Endothelial cell of umbilical vein (primary cell): ENCODE data around the gene RNGTT. TPM values are rescaled to one million over a fixed set of nuclear protein-coding genes. Genes with fewer than 3 reads are reported as not detected.

Source experiments
- BruUV-seq: library from RNA; stranded (reverse); fragments of 400-500 nt; replicated peaks from 2 replicates; lab custom pipeline; 2021; lab: Mats Ljungman, UMichigan
- CTCF ChIA-PET: fragments of 300-600, 350-600 bp; sonication (Branson Sonifier 250); formaldehyde crosslinking; loops from one replicate; lab custom pipeline; 2021; ENCODE audit warnings: antibody characterized with exemption, inconsistent platforms; lab: Charles Lee
- POLR2A ChIA-PET: fragments of 300-600, 350-600 bp; sonication (Branson Sonifier 250); formaldehyde crosslinking; loops from one replicate; lab custom pipeline; 2021; ENCODE audit warnings: antibody characterized with exemption, inconsistent platforms; lab: Charles Lee
- DNase-seq: peaks from one replicate; pipeline ENCODE4 v3.0.0-alpha.2; 2011; ENCODE audit warnings: low read depth, low spot score
- FAIRE-seq: peaks from 2 replicates; lab custom pipeline; 2011; peaks lifted over from hg19 to GRCh38; lab: Jason Lieb, UNC
- H2AFZ ChIP-seq: 2 replicates; pipeline ENCODE4 v1.6.0; 2012; ENCODE audit warnings: low read depth, low read length, control low read depth, inconsistent platforms
- H3K27ac ChIP-seq: 2 replicates; pipeline ENCODE4 v1.5.1; 2011; ENCODE audit warnings: low read depth, mild to moderate bottlenecking, control low read depth, low read length, moderate library complexity; ENCODE audit not compliant: insufficient read depth
- H3K27me3 ChIP-seq, 2 experiments: 2 replicates each; pipeline versions ENCODE4 v1.6.0 to v1.6.1; 2011; ENCODE audit warnings: low read length in 2 of 2, mixed read lengths in 1 of 2; ENCODE audit not compliant: control insufficient read depth in 2 of 2, insufficient read depth in 2 of 2
- H3K36me3 ChIP-seq, 2 experiments: 2 replicates in 1 of 2; 3 replicates in 1 of 2; pipeline ENCODE4 v1.5.1; 2011; ENCODE audit warnings: low read length in 2 of 2, mild to moderate bottlenecking in 1 of 2, moderate library complexity in 1 of 2; ENCODE audit not compliant: control insufficient read depth in 2 of 2, insufficient read depth in 2 of 2; ENCODE audit errors: extremely low read depth in 1 of 2
- H3K4me1 ChIP-seq: 3 replicates; pipeline ENCODE4 v1.5.1; 2011; ENCODE audit warnings: mild to moderate bottlenecking, low read length; ENCODE audit not compliant: control insufficient read depth, insufficient read depth; ENCODE audit errors: extremely low read depth
- H3K4me2 ChIP-seq: 2 replicates; pipeline ENCODE4 v1.6.1; 2011; ENCODE audit warnings: low read length, control low read depth, mixed read lengths; ENCODE audit not compliant: insufficient read depth
- H3K4me3 ChIP-seq, 3 experiments: fragments of 200-600 bp in 1 of 3; sonication (generic), shearing (Covaris generic) in 1 of 3; replicated peaks in 1 of 3; 2 replicates each; pipeline ENCODE4 v1.5.1; 2011 to 2016; ENCODE audit warnings: control low read depth in 3 of 3, low read length in 3 of 3, mild to moderate bottlenecking in 2 of 3, inconsistent platforms in 1 of 3, low read depth in 1 of 3, moderate library complexity in 1 of 3; ENCODE audit not compliant: insufficient read depth in 1 of 3
- H3K79me2 ChIP-seq: 2 replicates; pipeline ENCODE4 v1.6.0; 2012; ENCODE audit warnings: low read length, inconsistent platforms; ENCODE audit not compliant: control insufficient read depth, insufficient read depth
- H3K9ac ChIP-seq: replicated peaks from 2 replicates; pipeline ENCODE3; 2011; ENCODE audit warnings: low read length, control low read depth; ENCODE audit not compliant: insufficient read depth; ENCODE audit errors: extremely low read depth
- H3K9me1 ChIP-seq: replicated peaks from 3 replicates; pipeline ENCODE4 v1.6.0; 2011; ENCODE audit warnings: mild to moderate bottlenecking, low read length; ENCODE audit not compliant: control insufficient read depth, insufficient read depth; ENCODE audit errors: extremely low read depth
- H3K9me3 ChIP-seq: replicated peaks from 2 replicates; pipeline ENCODE4 v1.5.1; 2012; ENCODE audit warnings: low read length, inconsistent platforms; ENCODE audit not compliant: control insufficient read depth, insufficient read depth
- H4K20me1 ChIP-seq: replicated peaks from 2 replicates; pipeline ENCODE3; 2011; ENCODE audit warnings: mild to moderate bottlenecking, low read length; ENCODE audit not compliant: control insufficient read depth, insufficient read depth; ENCODE audit errors: extremely low read depth
- CTCF ChIP-seq, 2 donors: IDR thresholded peaks; 1 replicate in 1 of 2; 2 replicates in 1 of 2; pipeline ENCODE4 v1.5.1; 2011; ENCODE audit warnings: low read length in 2 of 2, mild to moderate bottlenecking in 2 of 2, moderate library complexity in 2 of 2, control low read depth in 1 of 2, inconsistent platforms in 1 of 2, low read depth in 1 of 2; ENCODE audit not compliant: insufficient read depth in 1 of 2; ENCODE audit errors: extremely low read depth in 1 of 2
- EZH2 ChIP-seq: IDR thresholded peaks from 2 replicates; pipeline ENCODE4 v1.6.1; 2012; ENCODE audit warnings: borderline replicate concordance, low read depth, mild to moderate bottlenecking, moderate library complexity, low read length, inconsistent platforms; ENCODE audit not compliant: severe bottlenecking
- FOS ChIP-seq: IDR thresholded peaks from 2 replicates; pipeline ENCODE4 v1.6.1; 2011; ENCODE audit warnings: mild to moderate bottlenecking, low read length, moderate library complexity, borderline replicate concordance; ENCODE audit not compliant: insufficient read depth
- GATA2 ChIP-seq: IDR thresholded peaks from 2 replicates; pipeline ENCODE4 v1.7.0; 2011; ENCODE audit warnings: low read depth, mild to moderate bottlenecking, moderate library complexity, mixed read lengths, low read length; ENCODE audit not compliant: insufficient read length, insufficient read depth
- JUN ChIP-seq: IDR thresholded peaks from 2 replicates; pipeline ENCODE4 v1.6.1; 2011; ENCODE audit warnings: borderline replicate concordance, low read depth; ENCODE audit not compliant: insufficient read length, insufficient read depth
- MAX ChIP-seq: IDR thresholded peaks from 2 replicates; pipeline ENCODE4 v1.6.1; 2011; ENCODE audit not compliant: insufficient read depth, insufficient read length
- MYC ChIP-seq: IDR thresholded peaks from one replicate; pipeline ENCODE4 v1.6.1; 2011; ENCODE audit warnings: mild to moderate bottlenecking, low read depth, low read length
- POLR2A ChIP-seq: IDR thresholded peaks from 2 replicates; pipeline ENCODE4 v1.6.1; 2012; ENCODE audit warnings: low read depth, mild to moderate bottlenecking, control low read depth, low read length
- POLR2AphosphoS5 ChIP-seq: IDR thresholded peaks from 2 replicates; pipeline ENCODE4 v1.6.1; 2012; ENCODE audit warnings: low read depth, mild to moderate bottlenecking, control low read depth, low read length, moderate library complexity; ENCODE audit not compliant: insufficient read depth
- dilution Hi-C: fragments of 300-500 bp; cut with MboI; formaldehyde crosslinking; loops from one replicate; pipeline ENCODE4 v1.15.0; 2019; ENCODE audit warnings: low sequenced_read_pairs; ENCODE audit not compliant: extremely low pct_ligation_motif_present
- intact Hi-C: fragments of 100-400 bp; cut with micrococcal nuclease; formaldehyde crosslinking; loops from one replicate; pipeline ENCODE4 v1.10.0; 2022
- polyA plus RNA-seq, 4 experiments: library from polyadenylated mRNA; depleted of rRNA in 3 of 4; stranded (reverse) in 3 of 4; unstranded in 1 of 4; fragments of >200 nt; gene quantifications; 2 replicates each; pipeline versions ENCODE4 v1.2.1 to v1.2.3, GENCODE V29; 2011 to 2012; ENCODE audit warnings: missing spikeins in 1 of 4
- total RNA-seq: library from RNA; stranded (reverse); gene quantifications from 2 replicates; pipeline ENCODE4 v1.2.3, GENCODE V29; 2021

Gene RNGTT
- total and polyA plus RNA-seq, 2 donors (not counting 3 experiments of a cell fraction or from before 2014, with no cell fraction given), result 2.1 to 13.1 TPM

- H3K4me1 ChIP-seq, result no peaks in the 10 kb centered on the region
- no peak overlapping the region for H3K4me2 ChIP-seq
- no TSS peak for BruUV-seq
- H2AFZ ChIP-seq, result no peak overlapping the region
- no peak overlapping the region for H3K9ac ChIP-seq
- H3K9me1 ChIP-seq, result no peaks in the 10 kb centered on the region
- ChIA-PET POLR2A (no interaction called here), CTCF (interaction anchor here (4.5 kb wide), 1 partner anchor 256 kb away, joined by 196 read pairs; no protein-coding TSS in a partner anchor)
- no peaks in the 10 kb centered on the region for H3K79me2 ChIP-seq
- no peaks in the 10 kb centered on the region for H3K36me3 ChIP-seq
- no peak for TF ChIP-seq JUN
- TF ChIP-seq MAX, result no peak
- H4K20me1 ChIP-seq, result no peaks in the 10 kb centered on the region
- FAIRE-seq (no peak), DNase-seq (no peak)
- no peak overlapping the region for H3K4me3 ChIP-seq
- no peaks in the 10 kb centered on the region for H3K9me3 ChIP-seq
- dilution Hi-C loops (no loop called here), intact Hi-C loops (no loop called here)
- no peak overlapping the region for H3K27ac ChIP-seq
- peaks cover 0 to 1% of the 10 kb centered on the region in 2 experiments for H3K27me3 ChIP-seq
Measured at GRCh38 chr6:88985901-88986300, 22.5 kb upstream of the RNGTT start.

- H3K4me2 ChIP-seq, result no peak overlapping the region
- no peak overlapping the region for H3K27ac ChIP-seq
- H3K9me1 ChIP-seq, result no peaks in the 10 kb centered on the region
- no peaks in the 10 kb centered on the region for H3K79me2 ChIP-seq
- no peaks in the 10 kb centered on the region for H3K4me1 ChIP-seq
- no TSS peak for BruUV-seq
- dilution Hi-C loops (no loop called here), intact Hi-C loops (no loop called here)
- ChIA-PET CTCF (interaction anchor here (0.9 to 4.5 kb wide), 5 partner anchors 14 to 387 kb away, joined by 3 to 196 read pairs (median 6); no protein-coding TSS in a partner anchor), POLR2A (no interaction called here)
- no peak for TF ChIP-seq FOS
- TF ChIP-seq MYC, result no peak
- no peak for TF ChIP-seq POLR2AphosphoS5
- TF ChIP-seq EZH2, result no peak
- TF ChIP-seq GATA2, result no peak
- no peak for TF ChIP-seq POLR2A
- TF ChIP-seq JUN, result no peak
- no peak for TF ChIP-seq MAX
- no peak for TF ChIP-seq CTCF (IDR thresholded peaks at IDR 0.05; ENCODE audit: extremely low read depth in 1 of 2, insufficient read depth in 1 of 2, low read depth in 1 of 2, low read length in 2 of 2)
- no peak overlapping the region for H3K9ac ChIP-seq
- H3K9me3 ChIP-seq, result no peaks in the 10 kb centered on the region
- H2AFZ ChIP-seq, result no peak overlapping the region
- DNase-seq (no peak), FAIRE-seq (no peak)
- peaks cover 0 to 1% of the 10 kb centered on the region in 2 experiments for H3K27me3 ChIP-seq
- H3K4me3 ChIP-seq, result no peak overlapping the region
- H4K20me1 ChIP-seq, result no peaks in the 10 kb centered on the region
- H3K36me3 ChIP-seq, result no peaks in the 10 kb centered on the region
Measured at GRCh38 chr6:88984606-88985005, 21.2 kb upstream of the RNGTT start.
